ENCODE data around the gene OLAH.
"Not testable (repeated sequence)": the region's sequence is repeated elsewhere in the genome, so short reads cannot be mapped to it uniquely, and the experiment has no call there.

Gene OLAH

DNA sequence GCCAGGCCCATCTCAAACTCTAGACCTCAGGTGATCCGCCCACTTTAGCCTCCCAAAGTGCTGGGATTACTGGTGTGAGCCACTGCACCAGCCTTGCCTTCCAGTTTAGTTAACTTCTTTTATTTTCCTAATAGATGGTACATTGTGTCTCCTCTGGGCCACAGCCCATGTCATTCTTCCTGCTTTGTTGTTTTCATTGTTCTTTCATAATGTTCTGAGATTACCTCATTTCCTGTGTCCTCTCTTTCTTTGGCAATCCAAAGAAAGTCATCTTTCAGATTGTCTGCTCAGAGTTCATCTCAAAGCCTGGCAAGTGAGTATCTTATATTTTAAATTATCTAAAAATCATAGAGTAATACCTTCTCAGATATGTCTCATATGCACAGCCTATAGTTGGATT, at the start of gene OLAH:
Gene OLAH (plus strand): TSS at position 270 of the 400 bp plus-strand sequence. CDS start 3,346 bp downstream, outside the sequence.
- no peak for DNase-seq (ENCODE audit: low read depth, low spot score)

DNA sequence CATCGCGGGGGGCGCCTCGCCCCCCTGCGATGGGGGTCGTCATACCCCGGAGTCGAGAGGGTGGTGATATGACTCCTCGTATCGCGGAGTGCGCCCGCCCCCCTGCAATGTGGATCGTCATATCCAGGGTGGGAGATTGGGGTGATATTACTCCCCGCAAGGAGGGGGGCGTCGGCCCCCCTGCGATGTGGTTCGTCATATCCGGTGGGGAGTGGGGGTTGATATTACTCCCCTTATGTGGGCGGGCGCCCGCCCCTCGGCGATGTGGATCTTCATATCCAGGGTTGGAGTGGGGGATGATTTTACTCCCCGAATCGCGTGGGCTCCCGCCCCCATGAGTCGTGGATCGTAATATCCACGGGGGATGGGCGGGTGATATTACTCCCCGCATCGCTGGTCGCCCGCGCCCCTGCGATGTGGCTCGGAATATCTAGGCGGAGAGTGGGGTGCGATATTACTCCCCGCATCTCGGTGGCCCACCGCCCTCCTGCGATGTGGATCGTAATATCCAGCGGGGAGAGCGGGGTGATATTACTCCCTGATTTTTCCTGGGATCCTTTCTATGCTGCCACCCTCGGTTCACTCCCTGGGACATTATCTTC, 47.7 kb upstream of the OLAH start:
- H3K27ac ChIP-seq: no peak overlapping the region
- no peak for DNase-seq (ENCODE audit: low read depth, low spot score)

More for the DNA sequence above, at the start of gene OLAH:
- H3K27ac ChIP-seq: peak within 1 kb of the TSS; percentile 64

DNA sequence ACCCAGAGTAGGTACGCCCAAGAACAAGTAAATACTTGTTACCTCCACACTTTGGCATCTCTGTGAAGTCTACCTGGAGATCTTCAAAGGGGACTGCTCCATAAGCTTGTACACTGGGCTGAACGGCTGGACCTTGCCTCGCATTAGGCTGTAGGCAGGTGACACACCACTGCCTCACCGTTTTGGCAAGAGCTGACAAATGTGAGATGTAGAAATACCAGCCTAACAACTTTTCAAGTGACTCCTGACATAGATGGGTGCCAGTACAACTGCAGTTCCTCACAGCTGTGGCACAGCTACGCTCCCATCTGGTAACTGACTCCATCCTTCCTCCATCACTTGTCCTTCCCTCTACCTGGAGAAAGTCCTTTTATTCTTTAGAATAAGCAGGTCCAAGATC, 30.2 kb upstream of the OLAH start:
- peak overlapping the region; percentile 45 for H3K27ac ChIP-seq
- DNase-seq (ENCODE audit: low read depth, low spot score): peak; percentile 91

DNA sequence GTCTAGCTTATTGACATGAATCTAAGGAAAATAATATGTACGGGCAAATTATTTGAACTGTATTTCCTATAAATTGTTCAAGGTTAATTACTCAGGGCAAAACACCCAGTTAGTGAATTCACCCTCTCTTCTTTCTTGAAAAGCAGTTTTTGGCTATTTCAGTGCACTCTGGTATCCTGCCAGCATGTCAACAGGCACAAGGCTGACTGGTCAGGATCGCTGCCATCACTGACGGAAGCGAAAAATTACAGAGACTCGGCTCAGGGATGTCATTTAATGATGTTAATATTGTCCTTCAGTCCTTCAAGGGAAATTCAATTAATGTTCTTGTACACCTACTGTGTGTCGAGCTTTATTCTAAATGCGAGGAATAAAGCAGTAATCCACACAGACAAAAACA, 28.3 kb upstream of the OLAH start:
- no peak overlapping the region for H3K27ac ChIP-seq
- DNase-seq (ENCODE audit: low read depth, low spot score): no peak

DNA sequence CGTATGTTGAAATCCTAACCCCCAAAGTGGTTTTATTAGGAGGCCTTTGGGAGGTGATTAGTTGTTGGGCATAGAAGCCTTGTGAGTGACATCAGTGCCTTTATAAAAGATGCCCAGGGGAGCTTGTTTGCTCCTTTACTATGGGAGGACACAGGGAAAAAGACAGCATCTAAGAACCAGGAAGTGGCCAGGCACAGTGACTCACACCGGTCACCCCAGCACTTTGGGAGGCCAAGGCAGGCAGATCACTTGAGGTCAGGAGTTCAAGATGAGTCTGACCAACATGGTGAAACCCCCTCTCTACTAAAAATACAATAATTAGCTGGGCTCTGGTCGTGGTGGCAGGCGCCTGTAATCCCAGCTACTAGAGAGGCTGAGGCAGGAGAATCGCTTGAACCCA, 22.8 kb upstream of the OLAH start:
- H3K27ac ChIP-seq; DNase-seq (ENCODE audit: low read depth, low spot score): not testable (repeated sequence)

DNA sequence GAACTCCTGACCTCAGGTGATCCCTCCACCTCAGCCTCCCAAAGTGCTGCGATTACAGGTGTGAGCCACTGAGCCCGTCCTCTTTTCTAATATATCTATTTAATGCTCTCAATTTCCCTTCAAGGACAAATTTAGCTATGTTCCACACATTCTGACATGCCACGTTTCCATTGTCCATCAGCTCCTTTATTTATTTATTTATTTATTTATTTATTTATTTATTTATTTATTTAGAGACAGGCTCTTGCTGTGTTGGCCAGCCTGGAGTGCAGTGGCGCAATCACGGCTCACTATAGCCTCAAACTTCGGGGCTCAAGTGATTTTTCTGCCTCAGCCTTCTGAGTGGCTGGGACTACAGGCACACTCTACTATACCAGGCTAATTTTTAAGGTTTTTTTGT, 20.7 kb upstream of the OLAH start:
- H3K27ac ChIP-seq; DNase-seq (ENCODE audit: low read depth, low spot score): not testable (repeated sequence)

DNA sequence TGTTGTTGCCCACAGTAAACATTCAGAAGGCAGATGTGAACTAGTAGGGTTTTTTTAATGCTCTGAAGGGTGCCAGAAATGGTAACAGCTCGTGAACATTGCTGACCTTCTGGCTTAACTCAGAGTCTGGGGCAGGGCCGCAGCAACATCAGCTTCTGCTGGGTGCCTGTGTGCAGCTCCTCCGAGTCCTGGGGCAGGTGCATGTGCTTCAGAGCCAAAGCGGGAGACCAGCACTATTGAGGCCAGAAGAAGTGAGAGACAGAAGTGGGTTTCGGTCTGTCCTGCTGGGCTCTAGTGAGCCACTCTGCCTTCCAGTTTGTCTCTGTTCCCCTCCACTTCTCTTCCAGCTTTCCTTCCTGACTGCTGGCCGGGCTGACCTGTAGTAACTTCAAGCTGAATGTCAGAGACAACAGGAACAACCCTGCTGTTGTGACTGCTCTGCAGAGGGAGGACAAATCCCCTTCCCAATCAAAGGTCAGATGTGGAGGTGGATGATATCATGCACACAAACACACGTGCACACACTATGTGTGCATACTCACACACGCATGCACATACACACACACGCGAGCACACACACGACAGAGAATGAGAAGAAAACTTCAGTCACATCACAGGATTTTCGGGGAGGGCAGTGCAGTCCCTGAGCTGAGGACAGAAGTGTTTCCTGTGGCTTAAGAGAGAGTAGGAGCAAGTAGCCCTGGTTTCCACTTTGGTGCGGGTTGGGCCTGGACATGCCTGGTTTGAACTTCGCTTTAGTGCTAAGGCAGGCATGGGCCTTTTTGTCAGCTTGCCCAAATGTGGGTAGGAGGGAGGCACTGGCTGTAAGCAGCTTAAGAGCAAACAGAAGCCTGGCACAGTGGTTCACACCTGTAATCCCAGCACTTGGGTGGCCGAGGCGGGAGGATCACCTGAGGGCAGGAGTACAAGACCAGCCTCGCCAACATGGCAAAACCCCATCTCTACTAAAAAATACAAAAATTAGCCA, 19.4 kb upstream of the OLAH start:
- H3K27ac ChIP-seq; DNase-seq (ENCODE audit: low read depth, low spot score): not testable (repeated sequence)

DNA sequence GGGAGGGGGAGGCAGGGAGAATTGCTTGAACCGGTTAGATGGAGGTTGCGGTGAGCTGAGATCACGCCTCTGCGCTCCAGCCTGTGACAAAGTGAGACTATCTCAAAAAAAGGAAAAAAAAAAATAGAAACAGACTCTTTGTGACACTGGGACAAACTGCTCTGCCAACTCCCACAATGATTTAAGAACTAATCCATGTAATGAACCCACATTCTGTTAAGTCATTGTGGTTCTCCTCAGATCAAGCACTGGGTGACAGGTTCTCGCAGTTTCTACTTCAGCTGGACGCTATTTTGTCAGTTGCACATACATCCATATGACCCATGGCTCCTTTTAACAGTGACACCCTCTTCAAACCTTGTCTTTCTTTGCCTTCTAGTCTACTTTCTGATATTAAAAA, 18.7 kb upstream of the OLAH start:
- DNase-seq (ENCODE audit: low read depth, low spot score); H3K27ac ChIP-seq: not testable (repeated sequence)

DNA sequence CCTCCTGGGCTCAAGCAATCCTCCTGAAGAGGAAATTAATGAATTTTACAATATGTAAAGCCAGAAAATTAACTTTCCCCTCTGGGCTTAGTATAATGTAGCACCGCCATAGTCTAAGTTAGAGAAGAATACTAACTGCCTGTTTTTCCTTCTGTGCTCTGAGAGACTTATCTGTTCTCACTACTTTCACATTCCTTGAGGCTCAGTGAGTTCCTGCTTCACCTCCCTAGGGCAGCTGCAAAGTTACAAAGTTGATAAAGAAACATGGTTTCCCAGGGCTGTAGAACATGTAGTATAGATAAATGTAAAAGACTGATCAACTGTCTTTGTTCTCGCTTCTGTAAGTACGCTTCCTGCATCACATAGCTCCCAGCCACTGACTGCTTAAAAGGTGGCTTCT, 16.0 kb upstream of the OLAH start:
- DNase-seq (ENCODE audit: low read depth, low spot score): no peak
- H3K27ac ChIP-seq: no peak overlapping the region

DNA sequence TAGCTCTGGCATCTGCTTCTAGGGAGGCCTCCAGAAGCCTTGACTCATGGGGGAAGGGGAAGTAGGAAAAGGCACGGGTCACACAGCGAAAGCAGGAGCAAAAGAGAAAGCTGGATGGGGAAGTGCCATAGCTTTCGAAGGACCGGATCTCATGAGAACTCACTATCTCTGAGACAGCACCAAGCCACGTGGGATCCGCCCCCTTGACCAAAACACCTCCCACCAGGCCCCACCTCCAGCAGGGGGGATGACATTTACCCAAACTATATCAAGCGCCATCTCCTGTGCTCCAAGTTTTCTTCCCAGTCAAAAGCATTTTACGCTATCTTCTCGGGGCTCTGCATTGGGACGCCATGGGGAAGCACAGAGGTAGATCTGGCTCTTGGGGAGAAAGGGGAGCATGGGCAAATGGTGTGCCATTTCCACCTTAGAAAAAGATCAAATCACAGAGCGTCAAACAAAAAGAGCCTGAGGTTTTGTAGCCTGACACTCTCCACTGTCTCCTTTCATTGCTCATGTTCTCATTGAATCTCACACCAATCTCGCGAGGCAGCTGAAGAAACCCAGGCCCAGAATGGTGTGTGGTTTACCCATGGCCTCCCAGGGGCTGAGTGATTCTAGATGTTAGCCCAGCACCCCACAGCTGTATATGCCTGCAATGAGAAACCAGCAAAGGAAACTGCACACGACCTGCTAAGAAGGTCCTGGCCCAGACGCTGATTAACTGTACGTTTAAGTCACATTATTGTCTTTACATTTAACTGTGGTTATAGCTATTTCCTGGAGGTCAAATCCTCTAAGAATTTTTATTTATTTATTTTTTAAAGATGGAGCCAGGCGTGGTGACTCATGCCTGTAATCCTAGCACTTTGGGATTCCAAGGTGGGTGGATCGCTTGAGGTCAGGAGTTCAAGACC, 8.1 kb upstream of the OLAH start:
- no peak for DNase-seq (ENCODE audit: low read depth, low spot score)
- no peak overlapping the region for H3K27ac ChIP-seq

DNA sequence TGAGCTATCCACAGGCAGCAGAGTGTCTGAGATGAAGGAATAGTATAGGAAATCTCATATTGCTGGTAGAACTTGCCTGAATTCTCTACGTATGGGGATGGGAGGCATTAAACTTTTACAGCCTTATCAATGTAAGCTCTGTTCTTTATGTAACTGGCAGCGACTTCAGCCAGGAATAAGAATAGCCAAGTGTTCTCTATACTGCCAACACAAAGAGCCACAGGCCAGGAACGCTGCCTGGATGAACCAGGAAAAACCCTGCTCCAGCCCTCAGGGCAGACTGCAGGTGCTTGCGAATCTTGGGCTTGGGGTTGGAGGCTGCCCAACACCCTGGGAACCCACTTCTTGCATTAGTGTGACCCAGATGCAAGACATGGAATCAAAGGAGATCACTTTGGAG, 6.1 kb upstream of the OLAH start:
- no peak overlapping the region for H3K27ac ChIP-seq
- DNase-seq (ENCODE audit: low read depth, low spot score): no peak

DNA sequence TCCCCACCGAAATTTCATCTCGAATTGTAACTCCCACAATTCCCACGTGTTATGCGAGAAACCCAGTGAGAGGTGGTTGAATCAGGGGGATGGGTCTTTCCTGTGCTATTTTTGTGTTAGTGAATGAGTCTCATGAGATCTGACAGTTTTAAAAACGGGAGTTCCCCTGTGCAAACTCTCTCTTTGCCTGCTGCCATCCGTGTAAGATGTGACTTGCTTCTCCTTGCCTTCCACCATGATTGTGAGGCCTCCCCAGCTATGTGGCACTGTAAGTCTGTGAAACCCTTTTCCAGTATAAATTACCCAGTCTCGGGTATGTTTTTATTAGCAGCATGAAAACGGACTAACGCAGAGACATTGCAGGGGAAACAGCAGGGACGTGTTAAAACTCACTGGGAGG, 5.3 kb upstream of the OLAH start:
- DNase-seq (ENCODE audit: low read depth, low spot score): no peak
- H3K27ac ChIP-seq: no peak overlapping the region

DNA sequence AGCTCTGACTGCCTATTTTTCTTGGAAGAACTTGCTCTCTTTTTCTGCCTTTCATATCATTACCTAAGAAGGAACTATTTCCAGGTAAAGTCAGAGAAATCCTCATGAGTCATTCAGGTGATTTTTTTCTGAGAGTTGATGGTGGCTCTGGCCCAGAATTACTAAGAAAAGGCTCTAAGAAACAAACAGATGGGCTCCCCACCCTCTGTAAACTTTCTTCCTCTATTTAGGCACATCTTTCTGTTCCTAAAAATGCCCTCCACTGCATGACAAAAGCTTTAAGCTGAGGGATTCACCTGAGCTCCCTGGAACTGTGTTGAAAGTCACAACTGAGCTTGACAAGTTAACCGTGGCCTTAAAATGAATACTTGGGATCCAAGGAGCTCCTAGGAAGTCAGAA, 1.6 kb downstream of the OLAH start:
- no peak for DNase-seq (ENCODE audit: low read depth, low spot score)
- peak overlapping the region; percentile 4 for H3K27ac ChIP-seq

DNA sequence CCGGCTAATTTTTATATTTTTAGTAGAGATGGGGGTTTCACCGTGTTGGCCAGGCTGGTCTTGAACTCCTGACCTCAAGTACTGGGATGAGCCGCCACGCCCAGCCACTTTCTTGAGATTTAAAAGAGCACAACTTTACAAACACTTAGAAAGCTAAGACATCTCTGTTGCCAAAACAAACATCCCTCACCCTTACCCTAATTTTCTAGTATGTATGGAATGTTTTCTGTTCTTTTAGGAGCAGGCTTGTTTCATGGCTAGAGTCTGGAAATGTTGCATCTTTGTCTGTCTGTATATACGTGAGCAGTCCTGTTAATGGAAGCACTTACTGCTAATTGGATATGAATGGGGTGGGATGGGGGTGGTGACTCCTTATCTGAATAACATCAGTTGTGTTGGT, 2.9 kb downstream of the OLAH start:
- H3K27ac ChIP-seq: no peak overlapping the region
- DNase-seq (ENCODE audit: low read depth, low spot score): no peak

DNA sequence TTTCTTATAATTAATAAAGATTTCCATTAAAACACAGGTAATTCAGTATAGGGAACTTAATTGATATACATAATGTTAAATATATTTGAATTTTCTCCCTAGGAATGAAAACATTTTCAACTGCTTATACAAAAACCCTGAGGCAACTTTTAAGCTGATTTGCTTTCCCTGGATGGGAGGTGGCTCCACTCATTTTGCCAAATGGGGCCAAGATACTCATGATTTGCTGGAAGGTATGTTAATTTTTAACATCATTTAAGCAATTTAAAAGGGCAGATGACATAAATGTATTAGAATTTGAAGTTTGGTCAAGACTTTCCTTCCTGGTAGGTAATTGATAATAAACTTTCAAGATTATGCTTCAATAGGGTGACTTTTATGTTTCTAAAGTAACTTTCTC, 5.8 kb downstream of the OLAH start:
- DNase-seq (ENCODE audit: low read depth, low spot score): no peak
- no peak overlapping the region for H3K27ac ChIP-seq

DNA sequence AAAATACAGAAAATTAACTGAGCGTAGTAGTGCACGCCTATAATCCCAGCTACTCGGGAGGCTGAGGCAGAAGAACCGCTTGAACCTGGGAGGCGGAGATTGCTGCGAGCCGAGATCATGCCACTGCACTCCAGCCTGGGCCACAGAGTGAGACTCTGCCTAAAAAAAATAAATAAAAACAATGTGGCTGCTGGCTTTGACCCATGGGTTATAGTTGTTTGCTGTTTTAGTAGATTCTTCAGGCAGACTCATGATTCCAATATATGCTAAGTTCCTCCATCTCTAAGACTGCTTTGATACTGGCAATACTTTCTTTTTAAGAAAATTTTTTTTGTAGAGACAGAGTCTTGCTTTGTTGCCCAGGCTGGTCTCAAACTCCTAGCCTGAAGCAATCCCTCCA, 8.4 kb downstream of the OLAH start:
- H3K27ac ChIP-seq: no peak overlapping the region
- no peak for DNase-seq (ENCODE audit: low read depth, low spot score)

DNA sequence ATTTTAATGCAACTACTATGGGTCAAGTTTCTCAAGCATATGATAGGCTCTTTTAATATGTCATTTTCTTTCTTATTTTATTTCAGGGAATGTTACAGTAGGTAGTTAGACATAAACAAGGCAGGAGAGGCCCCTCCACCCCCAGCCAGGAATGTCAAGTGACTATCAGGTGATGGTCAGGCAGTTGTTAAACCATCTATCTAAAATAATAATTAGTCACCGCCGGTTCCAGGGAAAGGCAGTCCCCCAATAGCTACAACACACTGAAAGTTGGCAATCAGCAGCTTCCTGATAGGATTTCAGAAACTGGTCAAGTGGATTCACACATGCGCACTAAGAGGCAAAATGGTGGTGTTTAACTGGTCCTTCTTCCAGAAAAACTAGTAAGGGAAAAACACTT, 9.3 kb downstream of the OLAH start:
- no peak for DNase-seq (ENCODE audit: low read depth, low spot score)
- no peak overlapping the region for H3K27ac ChIP-seq

DNA sequence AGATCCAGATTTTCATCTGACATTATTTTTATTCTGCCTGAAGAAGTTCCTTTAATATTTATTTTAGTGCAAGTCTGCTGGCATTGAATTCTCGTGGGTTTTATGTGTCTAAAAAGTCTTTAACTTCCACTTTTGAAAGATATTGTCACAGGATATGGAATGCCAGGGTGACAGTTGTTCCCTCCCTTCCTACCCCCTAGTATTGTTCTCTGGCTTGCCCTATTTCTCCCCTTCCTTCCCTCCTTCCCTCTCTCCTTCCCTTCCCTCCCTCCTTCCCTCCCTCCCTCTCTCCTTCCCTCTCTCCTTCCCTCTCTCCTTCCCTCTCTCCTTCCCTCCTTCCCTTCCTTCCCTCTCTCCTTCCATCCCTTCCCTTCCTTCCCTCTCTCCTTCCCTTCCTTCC, 14.9 kb downstream of the OLAH start:
- no peak overlapping the region for H3K27ac ChIP-seq
- no peak for DNase-seq (ENCODE audit: low read depth, low spot score)

DNA sequence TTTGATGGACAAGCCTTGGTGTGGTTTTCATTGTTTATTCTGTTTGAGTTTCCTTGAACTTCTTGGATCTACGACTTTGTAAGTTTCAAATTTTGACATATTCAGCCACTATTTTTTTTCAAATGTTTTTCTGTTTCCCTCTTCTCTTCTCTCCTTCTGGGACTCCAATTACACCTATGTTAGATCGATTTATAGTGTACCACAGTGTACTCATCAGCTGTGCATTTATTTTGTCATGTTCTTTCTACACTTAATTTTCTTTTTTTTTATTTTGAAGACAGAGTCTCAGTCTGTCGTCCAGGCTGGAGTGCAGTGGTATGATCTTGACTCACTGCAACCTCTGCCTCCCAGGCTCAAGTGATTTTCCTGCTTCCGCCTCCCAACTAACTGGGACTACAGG, 16.2 kb downstream of the OLAH start:
- no peak for DNase-seq (ENCODE audit: low read depth, low spot score)

DNA sequence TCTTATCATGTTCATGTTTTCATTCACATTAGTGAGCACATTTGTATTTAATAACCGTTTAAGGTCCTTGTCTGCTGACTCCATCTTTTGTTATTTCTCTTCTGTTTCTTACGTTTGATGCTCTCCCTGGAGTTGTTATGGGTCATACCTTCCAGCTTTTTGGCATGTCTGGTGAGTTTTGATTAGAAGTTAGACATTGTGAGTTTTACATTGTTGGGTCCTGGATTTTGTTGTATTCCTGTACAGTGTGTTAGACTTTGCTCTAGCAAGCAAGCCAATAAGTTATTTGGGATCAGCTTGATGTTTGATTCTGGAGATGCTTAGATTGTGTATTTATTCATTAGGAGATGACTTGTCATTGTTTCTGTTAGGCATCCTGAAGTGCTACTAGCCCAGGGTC, 16.9 kb downstream of the OLAH start:
- DNase-seq (ENCODE audit: low read depth, low spot score): no peak
- no peak overlapping the region for H3K27ac ChIP-seq

More for the DNA sequence above, 16.2 kb downstream of the OLAH start:
- H3K27ac ChIP-seq: no peak overlapping the region

DNA sequence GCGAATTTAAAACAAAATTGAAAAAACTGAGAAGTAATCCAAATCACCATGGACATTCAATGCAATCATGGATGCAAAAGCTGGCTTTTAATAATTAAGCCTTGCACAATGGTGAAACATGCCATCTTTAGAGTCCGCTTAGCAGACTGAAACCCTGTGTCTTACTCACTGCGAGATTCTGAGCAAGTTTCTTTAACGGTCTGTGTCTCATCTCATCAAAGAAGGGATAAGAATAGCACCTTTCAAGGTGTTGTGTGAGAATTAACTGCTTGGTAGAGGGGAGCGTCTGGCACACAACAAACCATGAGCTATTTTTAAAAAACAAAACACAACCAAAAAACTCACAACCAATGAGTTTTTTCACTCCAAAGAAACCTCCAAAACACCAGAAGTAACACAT, 23.4 kb downstream of the OLAH start:
- no peak overlapping the region for H3K27ac ChIP-seq
- DNase-seq (ENCODE audit: low read depth, low spot score): no peak

All from epithelial cell of prostate (primary cell).